A673 (cell line): ENCODE measurements around the gene SHLD1. TPM values are rescaled to one million over a fixed set of nuclear protein-coding genes. Genes with fewer than 3 reads are reported as not detected.
"Not testable (repeated sequence)": the region's sequence is repeated elsewhere in the genome, so short reads cannot be mapped to it uniquely, and the experiment has no call there.

ENCODE experiments used
- BruUV-seq: library from RNA; stranded (reverse); fragments of 400-500 nt; replicated peaks from 2 replicates; lab custom pipeline; 2021; lab: Mats Ljungman, UMichigan
- CTCF ChIA-PET: fragments of 300-600 bp; sonication (Branson Sonifier 250); formaldehyde crosslinking; loops from one replicate; lab custom pipeline; 2022; ENCODE audit warnings: antibody characterized with exemption; lab: Charles Lee
- POLR2A ChIA-PET: fragments of 300-600 bp; sonication (Branson Sonifier 250); formaldehyde crosslinking; loops from one replicate; lab custom pipeline; 2022; ENCODE audit warnings: antibody characterized with exemption; ENCODE audit not compliant: low non-redundant PET; lab: Charles Lee
- DNase-seq: peaks from one replicate; pipeline ENCODE4 v3.0.0-alpha.2; 2015; ENCODE audit warnings: low spot score
- H3K27ac ChIP-seq: fragments of 200-600 bp; sonication (generic); 2 replicates; pipeline ENCODE4 v1.5.1; 2016; ENCODE audit warnings: mixed run types, low read depth, mild to moderate bottlenecking, mixed read lengths, antibody characterized with exemption, low read length; ENCODE audit not compliant: poor library complexity, severe bottlenecking
- H3K27me3 ChIP-seq: fragments of 200-600 bp; sonication (generic); replicated peaks from 2 replicates; pipeline ENCODE4 v1.6.1; 2017; ENCODE audit warnings: mixed run types, low read depth, mild to moderate bottlenecking, mixed read lengths, antibody characterized with exemption, low read length; ENCODE audit not compliant: insufficient read depth, poor library complexity
- H3K36me3 ChIP-seq: fragments of 200-600 bp; sonication (generic); 2 replicates; pipeline ENCODE4 v1.6.1; 2016; ENCODE audit warnings: mixed run types, mild to moderate bottlenecking, mixed read lengths, antibody characterized with exemption, low read length; ENCODE audit not compliant: insufficient read depth, poor library complexity, severe bottlenecking
- H3K4me1 ChIP-seq: fragments of 200-600 bp; sonication (generic); 2 replicates; pipeline ENCODE4 v1.6.1; 2017; ENCODE audit warnings: mixed run types, mild to moderate bottlenecking, mixed read lengths, antibody characterized with exemption, low read length; ENCODE audit not compliant: insufficient read depth, poor library complexity, severe bottlenecking
- H3K4me3 ChIP-seq: fragments of 200-600 bp; sonication (generic); 2 replicates; pipeline ENCODE4 v1.5.1; 2016; ENCODE audit warnings: low read depth, mixed run types, mild to moderate bottlenecking, mixed read lengths, low read length; ENCODE audit not compliant: poor library complexity, severe bottlenecking
- H3K9me3 ChIP-seq: fragments of 200-600 bp; sonication (generic); 2 replicates; pipeline ENCODE4 v1.6.1; 2016; ENCODE audit warnings: mixed run types, low read depth, mild to moderate bottlenecking, mixed read lengths, antibody characterized with exemption, low read length; ENCODE audit not compliant: poor library complexity, severe bottlenecking
- CTCF ChIP-seq: fragments of 300-800, 200-600 bp; sonication (generic); conservative IDR thresholded peaks from 2 replicates; pipeline ENCODE4 v1.5.1; 2017; ENCODE audit warnings: low read depth, mild to moderate bottlenecking, antibody characterized with exemption, low read length, moderate library complexity, mixed read lengths
- EZH2 ChIP-seq: fragments of 200-600 bp; sonication (generic); IDR thresholded peaks from 2 replicates; pipeline ENCODE4 v1.6.1; 2017; ENCODE audit warnings: borderline replicate concordance, low read depth, mild to moderate bottlenecking, mixed read lengths, antibody characterized with exemption, low read length; ENCODE audit not compliant: poor library complexity, severe bottlenecking
- intact Hi-C: fragments of 100-400 bp; cut with micrococcal nuclease; formaldehyde crosslinking; loops from one replicate; pipeline ENCODE4 v1.10.0; 2022; ENCODE audit not compliant: unreplicated experiment
- total RNA-seq: library from RNA; stranded (reverse); gene quantifications from 2 replicates; pipeline ENCODE4 v1.2.3, GENCODE V29; 2021

SHLD1 gene
- total RNA-seq, 1 experiment from 2014 or later: 5.8 TPM

GRCh38 chr20:5797165-5797564 lies 47.0 kb downstream of the SHLD1 start:
- TF ChIP-seq EZH2: no peak
- no peak for TF ChIP-seq CTCF
- Histone ChIP-seq H3K4me3 (no peak overlapping the region), H3K27ac (no peak overlapping the region), H3K27me3 (no peaks in the 10 kb centered on the region), H3K4me1 (no peaks in the 10 kb centered on the region), H3K36me3 (no peaks in the 10 kb centered on the region), H3K9me3 (no peaks in the 10 kb centered on the region)
- intact Hi-C loops: loop anchor here (10.0 kb wide), 1 partner anchor 278 kb away; no protein-coding TSS in a partner anchor
- BruUV-seq: no TSS peak
- CTCF ChIA-PET: interaction anchor here (0.6 to 1.5 kb wide), 2 partner anchors 267 to 268 kb away, joined by 3 to 4 read pairs; no protein-coding TSS in a partner anchor
- POLR2A ChIA-PET: interaction anchor here (0.5 kb wide), 1 partner anchor 158 kb away, joined by 3 read pairs; no protein-coding TSS in a partner anchor
- no peak for DNase-seq

GRCh38 chr20:5797843-5798462 lies 47.8 kb downstream of the SHLD1 start:
- H3K36me3 ChIP-seq: no peaks in the 10 kb centered on the region
- TF ChIP-seq CTCF: no peak
- TF ChIP-seq EZH2: no peak
- H3K4me3 ChIP-seq: no peak overlapping the region
- BruUV-seq: no TSS peak
- H3K4me1 ChIP-seq: no peaks in the 10 kb centered on the region
- CTCF ChIA-PET: interaction anchor here (0.6 kb wide), 1 partner anchor 9 kb away, joined by 10 read pairs; no protein-coding TSS in a partner anchor
- POLR2A ChIA-PET: no interaction called here
- no peaks in the 10 kb centered on the region for H3K27me3 ChIP-seq
- no peak overlapping the region for H3K27ac ChIP-seq
- intact Hi-C loops: loop anchor here (10.0 kb wide), 1 partner anchor 277 kb away; no protein-coding TSS in a partner anchor
- no peaks in the 10 kb centered on the region for H3K9me3 ChIP-seq
- no peak for DNase-seq

- H3K9me3 ChIP-seq, CTCF ChIA-PET, DNase-seq, H3K27ac ChIP-seq, H3K4me3 ChIP-seq, H3K4me1 ChIP-seq, POLR2A ChIA-PET, H3K27me3 ChIP-seq, H3K36me3 ChIP-seq, BruUV-seq, intact Hi-C loops: not testable (repeated sequence)
These were observed 53.6 kb downstream of the SHLD1 start for GRCh38 chr20:5803754-5804303.
